PFSK-1 (cell line): Measurements from ENCODE around the gene WNK1.

Experiments
- FOXP2 ChIP-seq: optimal IDR thresholded peaks from 2 replicates; pipeline ENCODE3; 2011; ENCODE audit warnings: borderline replicate concordance, control low read depth, inconsistent platforms; ENCODE audit not compliant: insufficient read depth; ENCODE audit errors: extremely low read length, extremely low read depth
- POLR2AphosphoS5 ChIP-seq: IDR thresholded peaks from 2 replicates; pipeline ENCODE4 v1.6.1; 2012; ENCODE audit warnings: low read depth, mild to moderate bottlenecking, control low read depth, low read length, moderate library complexity
- SIN3A ChIP-seq: IDR thresholded peaks from 2 replicates; pipeline ENCODE4 v1.6.1; 2012; ENCODE audit warnings: mild to moderate bottlenecking, low read length, moderate library complexity, borderline replicate concordance; ENCODE audit not compliant: insufficient read depth
- TAF1 ChIP-seq: IDR thresholded peaks from 2 replicates; pipeline ENCODE4 v1.6.1; 2012; ENCODE audit warnings: low read length, control low read depth, borderline replicate concordance; ENCODE audit not compliant: insufficient read depth
- TF ChIP-seq, protein P1 (sequence below), 2 experiments: IDR thresholded peaks; 2 replicates each; pipeline versions ENCODE4 v1.6.1 to v1.8.0; 2011 to 2012; ENCODE audit warnings: low read depth in 2 of 2, low read length in 2 of 2, control low read depth in 1 of 2, inconsistent platforms in 1 of 2, mild to moderate bottlenecking in 1 of 2, moderate library complexity in 1 of 2; ENCODE audit not compliant: insufficient read depth in 1 of 2

The WNK1 gene

DNA sequence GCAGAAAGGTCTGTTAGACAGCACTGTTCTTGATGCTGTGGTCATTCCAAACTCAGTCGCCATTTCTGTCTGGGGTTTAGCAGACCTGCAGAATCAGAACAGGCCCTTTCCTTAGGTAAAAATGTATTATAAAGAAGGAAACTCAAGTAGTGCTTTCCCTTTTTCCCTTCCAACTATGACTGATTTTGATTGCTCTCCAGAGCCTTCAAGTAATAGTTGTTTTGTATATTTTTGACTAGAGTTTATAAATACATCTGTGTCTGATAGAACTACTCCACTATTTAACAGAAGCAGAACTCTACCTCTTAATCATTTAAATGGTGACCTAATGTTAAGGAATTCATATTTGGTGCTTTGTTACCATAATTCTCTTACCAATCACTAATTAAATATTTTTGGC is 74.0 kb downstream of the WNK1 start:
- no peak for TF ChIP-seq SIN3A
- TF ChIP-seq FOXP2, result no peak
- no peak for TF ChIP-seq TAF1
- TF ChIP-seq, protein P1, sequence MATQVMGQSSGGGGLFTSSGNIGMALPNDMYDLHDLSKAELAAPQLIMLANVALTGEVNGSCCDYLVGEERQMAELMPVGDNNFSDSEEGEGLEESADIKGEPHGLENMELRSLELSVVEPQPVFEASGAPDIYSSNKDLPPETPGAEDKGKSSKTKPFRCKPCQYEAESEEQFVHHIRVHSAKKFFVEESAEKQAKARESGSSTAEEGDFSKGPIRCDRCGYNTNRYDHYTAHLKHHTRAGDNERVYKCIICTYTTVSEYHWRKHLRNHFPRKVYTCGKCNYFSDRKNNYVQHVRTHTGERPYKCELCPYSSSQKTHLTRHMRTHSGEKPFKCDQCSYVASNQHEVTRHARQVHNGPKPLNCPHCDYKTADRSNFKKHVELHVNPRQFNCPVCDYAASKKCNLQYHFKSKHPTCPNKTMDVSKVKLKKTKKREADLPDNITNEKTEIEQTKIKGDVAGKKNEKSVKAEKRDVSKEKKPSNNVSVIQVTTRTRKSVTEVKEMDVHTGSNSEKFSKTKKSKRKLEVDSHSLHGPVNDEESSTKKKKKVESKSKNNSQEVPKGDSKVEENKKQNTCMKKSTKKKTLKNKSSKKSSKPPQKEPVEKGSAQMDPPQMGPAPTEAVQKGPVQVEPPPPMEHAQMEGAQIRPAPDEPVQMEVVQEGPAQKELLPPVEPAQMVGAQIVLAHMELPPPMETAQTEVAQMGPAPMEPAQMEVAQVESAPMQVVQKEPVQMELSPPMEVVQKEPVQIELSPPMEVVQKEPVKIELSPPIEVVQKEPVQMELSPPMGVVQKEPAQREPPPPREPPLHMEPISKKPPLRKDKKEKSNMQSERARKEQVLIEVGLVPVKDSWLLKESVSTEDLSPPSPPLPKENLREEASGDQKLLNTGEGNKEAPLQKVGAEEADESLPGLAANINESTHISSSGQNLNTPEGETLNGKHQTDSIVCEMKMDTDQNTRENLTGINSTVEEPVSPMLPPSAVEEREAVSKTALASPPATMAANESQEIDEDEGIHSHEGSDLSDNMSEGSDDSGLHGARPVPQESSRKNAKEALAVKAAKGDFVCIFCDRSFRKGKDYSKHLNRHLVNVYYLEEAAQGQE (IDR thresholded peaks at IDR 0.05; ENCODE audit: insufficient read depth in 1 of 2, low read depth in 2 of 2, low read length in 2 of 2), result no peak
- no peak for TF ChIP-seq POLR2AphosphoS5

DNA sequence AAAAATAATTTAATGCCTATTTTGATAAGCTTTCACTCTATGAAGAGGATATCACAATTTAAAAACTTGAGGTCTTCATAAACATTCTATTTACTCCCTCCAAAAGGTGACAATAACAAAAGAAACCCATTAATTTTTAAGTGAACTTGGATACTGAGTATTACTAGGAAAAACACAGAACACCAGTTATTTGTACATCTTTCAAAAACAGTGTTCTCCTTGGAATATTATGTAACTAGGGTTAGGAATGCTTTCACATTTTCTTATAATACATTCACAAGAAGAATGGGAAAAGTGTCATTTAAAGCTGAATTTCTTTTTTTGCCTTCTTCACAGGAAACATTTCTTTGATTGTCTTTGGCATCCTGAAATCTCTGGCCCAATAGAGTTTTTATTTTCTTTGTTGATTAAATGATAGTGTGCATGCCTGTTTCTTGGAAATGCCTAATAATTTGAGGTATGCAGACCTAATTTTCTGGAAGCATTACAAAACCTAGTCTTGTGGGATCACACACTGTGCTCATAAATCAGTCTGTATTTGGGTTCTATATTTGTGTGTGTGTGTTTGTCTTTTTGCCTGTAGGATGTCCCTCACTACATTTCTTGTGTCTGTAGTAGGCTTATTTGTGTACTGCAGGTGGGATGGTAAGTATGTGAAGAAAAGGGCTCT is 76.5 kb downstream of the WNK1 start:
- TF ChIP-seq POLR2AphosphoS5 (no peak), SIN3A (no peak), TAF1 (no peak), FOXP2 (no peak)
- TF ChIP-seq, protein P1 (IDR thresholded peaks at IDR 0.05; ENCODE audit: insufficient read depth in 1 of 2, low read depth in 2 of 2, low read length in 2 of 2), result no peak

DNA sequence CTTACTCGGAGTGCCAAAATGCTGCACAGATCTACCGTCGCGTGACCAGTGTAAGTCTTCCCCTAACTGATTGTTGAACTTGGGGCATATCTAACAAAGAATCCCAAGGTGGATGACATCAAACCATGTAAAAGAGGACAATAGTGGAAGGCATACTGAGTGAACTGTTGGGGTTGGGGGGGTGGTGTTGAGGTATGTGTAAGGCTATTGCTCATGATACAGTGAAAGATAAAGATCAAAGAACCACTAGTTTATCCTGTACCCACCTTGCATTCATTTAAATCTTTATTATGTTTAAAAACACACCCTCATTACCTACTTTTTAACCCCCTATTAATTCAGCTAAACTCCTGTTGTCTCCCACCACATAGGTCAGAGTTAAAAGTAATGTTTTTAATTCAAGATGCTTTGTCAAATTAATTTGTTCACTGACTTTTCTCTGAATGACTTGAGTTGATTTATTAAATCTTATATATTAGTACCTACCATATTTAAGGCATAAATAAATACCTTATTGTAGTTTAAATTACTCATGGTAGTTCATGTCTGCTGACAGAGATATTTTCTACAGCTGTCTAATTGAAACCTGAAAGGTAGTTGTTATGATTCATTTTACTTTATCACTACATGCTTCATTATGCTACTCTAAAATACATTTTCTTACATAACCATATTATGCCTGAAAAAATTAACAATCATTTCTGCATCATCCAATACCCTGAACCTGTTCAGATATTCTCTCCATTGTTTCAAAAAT is 77.9 kb downstream of the WNK1 start:
- TF ChIP-seq TAF1, result no peak
- no peak for TF ChIP-seq FOXP2
- TF ChIP-seq, protein P1 (IDR thresholded peaks at IDR 0.05; ENCODE audit: insufficient read depth in 1 of 2, low read depth in 2 of 2, low read length in 2 of 2), result no peak
- no peak for TF ChIP-seq SIN3A
- no peak for TF ChIP-seq POLR2AphosphoS5

DNA sequence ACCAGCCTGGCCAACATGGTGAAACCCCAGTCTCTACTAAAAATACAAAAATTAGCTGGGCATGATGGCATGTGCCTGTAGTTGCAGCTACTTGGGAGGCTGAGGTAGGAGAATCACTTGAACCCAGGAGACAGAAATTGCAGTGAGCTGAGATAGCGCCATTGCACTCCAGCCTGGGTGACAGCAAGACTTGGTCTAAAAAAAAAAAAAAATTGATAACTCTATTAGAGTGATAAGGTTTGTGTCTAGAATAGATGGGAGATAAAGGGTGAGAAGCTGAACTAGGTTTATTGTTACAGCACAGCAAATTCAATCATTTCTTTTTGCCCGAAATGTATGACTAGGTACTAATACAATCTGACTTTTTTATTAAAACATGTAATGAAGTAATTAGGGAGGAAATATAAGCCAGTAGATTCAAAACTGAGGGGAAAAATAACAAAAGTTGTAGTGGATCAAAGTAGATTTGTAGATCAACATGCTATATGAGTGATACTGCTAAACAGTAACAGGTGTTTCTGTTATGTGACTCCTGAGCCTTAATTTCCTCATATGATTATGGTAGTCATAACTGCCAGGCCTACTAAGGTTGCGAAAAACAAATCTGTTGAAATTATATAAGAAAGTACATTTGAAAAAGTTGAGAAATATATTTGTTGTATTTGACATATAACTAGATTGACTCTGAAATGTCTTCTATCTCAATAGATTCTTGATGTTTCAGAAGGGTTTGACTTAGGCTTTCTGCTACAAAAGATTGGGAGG is 83.6 kb downstream of the WNK1 start:
- no peak for TF ChIP-seq SIN3A
- TF ChIP-seq, protein P1 (IDR thresholded peaks at IDR 0.05; ENCODE audit: insufficient read depth in 1 of 2, low read depth in 2 of 2, low read length in 2 of 2), result no peak
- TF ChIP-seq FOXP2, result no peak
- no peak for TF ChIP-seq TAF1
- no peak for TF ChIP-seq POLR2AphosphoS5
